ENCODE results near the gene DSC1.

DNA sequence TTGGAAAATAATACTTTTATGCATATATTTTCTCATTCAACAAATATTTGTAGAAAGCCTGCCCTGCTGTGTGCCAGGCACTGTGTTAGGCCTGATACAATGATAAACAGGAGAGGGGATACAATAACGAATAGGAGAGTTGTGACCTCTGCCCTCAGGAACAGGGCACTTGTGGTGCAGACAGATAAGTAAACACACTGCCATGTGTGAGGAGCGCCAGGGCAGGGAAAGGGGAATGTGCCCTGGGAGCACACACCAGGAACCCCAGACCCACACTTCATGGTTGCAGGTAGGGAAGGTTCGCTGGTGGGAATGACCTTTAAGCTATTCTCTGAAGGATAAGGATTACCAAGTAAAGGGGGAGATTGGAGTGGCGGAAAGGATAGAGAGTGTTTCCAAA lies 42.2 kb upstream of the DSC1 start:
- TF ChIP-seq, protein P1, sequence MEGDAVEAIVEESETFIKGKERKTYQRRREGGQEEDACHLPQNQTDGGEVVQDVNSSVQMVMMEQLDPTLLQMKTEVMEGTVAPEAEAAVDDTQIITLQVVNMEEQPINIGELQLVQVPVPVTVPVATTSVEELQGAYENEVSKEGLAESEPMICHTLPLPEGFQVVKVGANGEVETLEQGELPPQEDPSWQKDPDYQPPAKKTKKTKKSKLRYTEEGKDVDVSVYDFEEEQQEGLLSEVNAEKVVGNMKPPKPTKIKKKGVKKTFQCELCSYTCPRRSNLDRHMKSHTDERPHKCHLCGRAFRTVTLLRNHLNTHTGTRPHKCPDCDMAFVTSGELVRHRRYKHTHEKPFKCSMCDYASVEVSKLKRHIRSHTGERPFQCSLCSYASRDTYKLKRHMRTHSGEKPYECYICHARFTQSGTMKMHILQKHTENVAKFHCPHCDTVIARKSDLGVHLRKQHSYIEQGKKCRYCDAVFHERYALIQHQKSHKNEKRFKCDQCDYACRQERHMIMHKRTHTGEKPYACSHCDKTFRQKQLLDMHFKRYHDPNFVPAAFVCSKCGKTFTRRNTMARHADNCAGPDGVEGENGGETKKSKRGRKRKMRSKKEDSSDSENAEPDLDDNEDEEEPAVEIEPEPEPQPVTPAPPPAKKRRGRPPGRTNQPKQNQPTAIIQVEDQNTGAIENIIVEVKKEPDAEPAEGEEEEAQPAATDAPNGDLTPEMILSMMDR (conservative IDR thresholded peaks at IDR 0.05; ENCODE audit: low read depth, low read length): no peak
- TF ChIP-seq EZH2phosphoT487 (IDR thresholded peaks at IDR 0.05; ENCODE audit: borderline replicate concordance, low read length) (no peak), EZH2 (IDR thresholded peaks at IDR 0.05; ENCODE audit: low read length, unreplicated experiment) (no peak)
